A673 (cell line): Measurements from ENCODE around the gene POU2AF3. TPM values are rescaled to one million over a fixed set of nuclear protein-coding genes. Genes with fewer than 3 reads are reported as not detected.

Source experiments
- Bru-seq: library from RNA; stranded (reverse); fragments of 400-500 nt; gene quantifications from one replicate; lab custom pipeline; 2021; lab: Mats Ljungman, UMichigan
- BruChase-seq, 2 experiments: library from RNA; stranded (reverse); fragments of 400-500 nt; gene quantifications; one replicate each; lab custom pipeline; 2021; lab: Mats Ljungman, UMichigan
- BruUV-seq: library from RNA; stranded (reverse); fragments of 400-500 nt; replicated peaks from 2 replicates; lab custom pipeline; 2021; lab: Mats Ljungman, UMichigan
- CTCF ChIA-PET: fragments of 300-600 bp; sonication (Branson Sonifier 250); formaldehyde crosslinking; loops from one replicate; lab custom pipeline; 2022; ENCODE audit warnings: antibody characterized with exemption; lab: Charles Lee
- POLR2A ChIA-PET: fragments of 300-600 bp; sonication (Branson Sonifier 250); formaldehyde crosslinking; loops from one replicate; lab custom pipeline; 2022; ENCODE audit warnings: antibody characterized with exemption; ENCODE audit not compliant: low non-redundant PET; lab: Charles Lee
- DNase-seq: peaks from one replicate; pipeline ENCODE4 v3.0.0-alpha.2; 2015; ENCODE audit warnings: low spot score
- H3K27ac ChIP-seq: fragments of 200-600 bp; sonication (generic); 2 replicates; pipeline ENCODE4 v1.5.1; 2016; ENCODE audit warnings: mixed run types, low read depth, mild to moderate bottlenecking, mixed read lengths, antibody characterized with exemption, low read length; ENCODE audit not compliant: poor library complexity, severe bottlenecking
- H3K27me3 ChIP-seq: fragments of 200-600 bp; sonication (generic); replicated peaks from 2 replicates; pipeline ENCODE4 v1.6.1; 2017; ENCODE audit warnings: mixed run types, low read depth, mild to moderate bottlenecking, mixed read lengths, antibody characterized with exemption, low read length; ENCODE audit not compliant: insufficient read depth, poor library complexity
- H3K36me3 ChIP-seq: fragments of 200-600 bp; sonication (generic); 2 replicates; pipeline ENCODE4 v1.6.1; 2016; ENCODE audit warnings: mixed run types, mild to moderate bottlenecking, mixed read lengths, antibody characterized with exemption, low read length; ENCODE audit not compliant: insufficient read depth, poor library complexity, severe bottlenecking
- H3K4me1 ChIP-seq: fragments of 200-600 bp; sonication (generic); 2 replicates; pipeline ENCODE4 v1.6.1; 2017; ENCODE audit warnings: mixed run types, mild to moderate bottlenecking, mixed read lengths, antibody characterized with exemption, low read length; ENCODE audit not compliant: insufficient read depth, poor library complexity, severe bottlenecking
- H3K4me3 ChIP-seq: fragments of 200-600 bp; sonication (generic); 2 replicates; pipeline ENCODE4 v1.5.1; 2016; ENCODE audit warnings: low read depth, mixed run types, mild to moderate bottlenecking, mixed read lengths, low read length; ENCODE audit not compliant: poor library complexity, severe bottlenecking
- H3K9me3 ChIP-seq: fragments of 200-600 bp; sonication (generic); 2 replicates; pipeline ENCODE4 v1.6.1; 2016; ENCODE audit warnings: mixed run types, low read depth, mild to moderate bottlenecking, mixed read lengths, antibody characterized with exemption, low read length; ENCODE audit not compliant: poor library complexity, severe bottlenecking
- CTCF ChIP-seq: fragments of 300-800, 200-600 bp; sonication (generic); conservative IDR thresholded peaks from 2 replicates; pipeline ENCODE4 v1.5.1; 2017; ENCODE audit warnings: low read depth, mild to moderate bottlenecking, antibody characterized with exemption, low read length, moderate library complexity, mixed read lengths
- EZH2 ChIP-seq: fragments of 200-600 bp; sonication (generic); IDR thresholded peaks from 2 replicates; pipeline ENCODE4 v1.6.1; 2017; ENCODE audit warnings: borderline replicate concordance, low read depth, mild to moderate bottlenecking, mixed read lengths, antibody characterized with exemption, low read length; ENCODE audit not compliant: poor library complexity, severe bottlenecking
- intact Hi-C: fragments of 100-400 bp; cut with micrococcal nuclease; formaldehyde crosslinking; loops from one replicate; pipeline ENCODE4 v1.10.0; 2022; ENCODE audit not compliant: unreplicated experiment
- long read RNA-seq: library from polyadenylated mRNA; stranded (forward); transcript quantifications from one replicate; pipeline ENCODE4 v2.0.0, GENCODE V29; 2022
- total RNA-seq: library from RNA; stranded (reverse); gene quantifications from 2 replicates; pipeline ENCODE4 v1.2.3, GENCODE V29; 2021

The POU2AF3 gene
- total RNA-seq: 0.77 and 1.1 TPM in 2 replicates
- Bru-seq, nascent RNA: percentile 37 among the genes with signal in this experiment
- BruChase-seq, experiment 1, labeled RNA remaining after a 2-hour chase: percentile 41 among the genes with signal in this experiment
- percentile 23 among the genes with signal in this experiment for BruChase-seq, experiment 2, labeled RNA remaining after a 6-hour chase
- long read RNA-seq, partial matches to known transcripts: 0 of 1 reads
- long read RNA-seq, other reads (novel, unspliced or antisense): 1 of 1 reads

GRCh38 chr11:111298413-111299100 lies at the start of gene POU2AF3:
Gene POU2AF3 (plus strand): TSS chr11:111298546. CDS start chr11:111298582, 36 bp downstream.
- intact Hi-C loops: no loop called here
- Histone ChIP-seq H3K36me3 (no peaks in the 10 kb centered on the region), H3K9me3 (no peaks in the 10 kb centered on the region), H3K4me3 (peak within 1 kb of the TSS; percentile 56), H3K4me1 (peaks cover 23% of the 10 kb centered on the region), H3K27ac (peak within 1 kb of the TSS; percentile 60), H3K27me3 (no peaks in the 10 kb centered on the region)
- ChIA-PET CTCF (interaction anchor here (0.8 to 1.1 kb wide), 4 partner anchors 16 to 139 kb away, joined by 3 to 4 read pairs (median 4); no protein-coding TSS in a partner anchor), POLR2A (no interaction called here)
- no peak for DNase-seq
- BruUV-seq: no TSS peak
- TF ChIP-seq EZH2 (no peak), CTCF (no peak)

- H3K4me3 ChIP-seq: no peak overlapping the region
- no peak for DNase-seq
- CTCF ChIA-PET: no interaction called here
- no peaks in the 10 kb centered on the region for H3K9me3 ChIP-seq
- H3K27me3 ChIP-seq: no peaks in the 10 kb centered on the region
- TF ChIP-seq EZH2 (no peak), CTCF (no peak)
- intact Hi-C loops: no loop called here
- POLR2A ChIA-PET: no interaction called here
- H3K4me1 ChIP-seq: no peaks in the 10 kb centered on the region
- H3K27ac ChIP-seq: no peak overlapping the region
- no peaks in the 10 kb centered on the region for H3K36me3 ChIP-seq
- no TSS peak for BruUV-seq
Observed at GRCh38 chr11:111250936-111251335, 47.4 kb upstream of the POU2AF3 start.

- no peak for TF ChIP-seq CTCF
- no peak for TF ChIP-seq EZH2
- no peaks in the 10 kb centered on the region for H3K36me3 ChIP-seq
- intact Hi-C loops: no loop called here
- H3K27me3 ChIP-seq: no peaks in the 10 kb centered on the region
- no peak for DNase-seq
- ChIA-PET CTCF (no interaction called here), POLR2A (no interaction called here)
- H3K9me3 ChIP-seq: no peaks in the 10 kb centered on the region
- no peak overlapping the region for H3K4me3 ChIP-seq
- BruUV-seq: no TSS peak
- H3K4me1 ChIP-seq: no peaks in the 10 kb centered on the region
- no peak overlapping the region for H3K27ac ChIP-seq
Observed at GRCh38 chr11:111253131-111253530, 45.2 kb upstream of the POU2AF3 start.
